Measurements from ENCODE around the gene AFMID. TPM values are rescaled to one million over a fixed set of nuclear protein-coding genes. Genes with fewer than 3 reads are reported as not detected.

The AFMID gene
- total RNA-seq, 1 donor from 2014 or later: 32.3 TPM

DNA sequence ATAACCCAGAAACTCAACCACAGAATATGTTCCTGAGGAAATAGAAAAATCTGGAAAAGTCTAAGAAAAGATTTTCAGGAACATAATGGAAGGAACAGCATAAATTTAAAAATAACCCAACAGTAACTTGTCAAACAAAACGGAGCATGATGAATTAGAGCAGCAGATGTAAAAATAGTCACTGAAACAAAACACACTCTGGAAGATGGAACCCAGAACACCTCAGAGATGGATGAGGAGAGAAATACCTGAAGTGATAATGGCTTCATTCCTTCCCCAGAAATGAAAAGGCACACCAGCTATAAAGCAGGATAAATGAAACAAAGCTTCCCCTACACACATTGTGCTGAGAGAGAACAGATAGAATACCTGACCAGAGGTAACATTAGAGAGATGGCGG, 6.7 kb upstream of the AFMID start:
- Mint-ChIP-seq H3K27ac (no peak overlapping the region), H3K9me3 (no peaks in the 10 kb centered on the region), H3K4me1 (peaks cover 16% of the 10 kb centered on the region), H3K4me3 (no peak overlapping the region), H3K27me3 (ENCODE audit: low read depth) (no peaks in the 10 kb centered on the region), H3K36me3 (peaks cover 22% of the 10 kb centered on the region)
- no peak for DNase-seq (ENCODE audit: low spot score in 2 of 2, unreplicated experiment in 2 of 2)
- TF ChIP-seq, protein P1, sequence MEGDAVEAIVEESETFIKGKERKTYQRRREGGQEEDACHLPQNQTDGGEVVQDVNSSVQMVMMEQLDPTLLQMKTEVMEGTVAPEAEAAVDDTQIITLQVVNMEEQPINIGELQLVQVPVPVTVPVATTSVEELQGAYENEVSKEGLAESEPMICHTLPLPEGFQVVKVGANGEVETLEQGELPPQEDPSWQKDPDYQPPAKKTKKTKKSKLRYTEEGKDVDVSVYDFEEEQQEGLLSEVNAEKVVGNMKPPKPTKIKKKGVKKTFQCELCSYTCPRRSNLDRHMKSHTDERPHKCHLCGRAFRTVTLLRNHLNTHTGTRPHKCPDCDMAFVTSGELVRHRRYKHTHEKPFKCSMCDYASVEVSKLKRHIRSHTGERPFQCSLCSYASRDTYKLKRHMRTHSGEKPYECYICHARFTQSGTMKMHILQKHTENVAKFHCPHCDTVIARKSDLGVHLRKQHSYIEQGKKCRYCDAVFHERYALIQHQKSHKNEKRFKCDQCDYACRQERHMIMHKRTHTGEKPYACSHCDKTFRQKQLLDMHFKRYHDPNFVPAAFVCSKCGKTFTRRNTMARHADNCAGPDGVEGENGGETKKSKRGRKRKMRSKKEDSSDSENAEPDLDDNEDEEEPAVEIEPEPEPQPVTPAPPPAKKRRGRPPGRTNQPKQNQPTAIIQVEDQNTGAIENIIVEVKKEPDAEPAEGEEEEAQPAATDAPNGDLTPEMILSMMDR (IDR thresholded peaks at IDR 0.05; ENCODE audit: unreplicated experiment): no peak

DNA sequence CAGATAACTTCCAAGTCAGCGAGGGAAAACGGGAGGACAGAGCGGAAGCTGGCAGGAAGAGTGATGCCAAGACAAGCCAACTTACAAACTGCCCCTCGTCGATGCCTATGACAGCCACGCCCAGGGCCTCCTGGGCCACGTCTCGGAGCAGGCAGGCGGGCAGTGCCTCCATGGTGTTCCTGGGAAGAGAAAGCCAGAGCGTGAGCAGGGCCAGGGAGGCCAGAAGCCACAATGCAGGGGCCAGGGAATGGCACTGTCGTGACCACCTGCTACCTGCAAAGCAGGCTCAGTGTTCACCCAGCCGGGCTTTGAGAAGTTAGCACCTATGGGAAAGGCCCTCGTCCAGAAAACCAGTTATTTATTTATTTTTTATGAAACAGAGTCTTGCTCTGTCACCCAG, 4.7 kb upstream of the AFMID start:
- TF ChIP-seq, protein P1 (IDR thresholded peaks at IDR 0.05; ENCODE audit: unreplicated experiment): no peak
- Mint-ChIP-seq H3K4me1 (peaks cover 17% of the 10 kb centered on the region), H3K9me3 (no peaks in the 10 kb centered on the region), H3K4me3 (no peak overlapping the region), H3K36me3 (peaks cover 22% of the 10 kb centered on the region), H3K27me3 (ENCODE audit: low read depth) (no peaks in the 10 kb centered on the region), H3K27ac (no peak overlapping the region)
- no peak for DNase-seq (ENCODE audit: low spot score in 2 of 2, unreplicated experiment in 2 of 2)

DNA sequence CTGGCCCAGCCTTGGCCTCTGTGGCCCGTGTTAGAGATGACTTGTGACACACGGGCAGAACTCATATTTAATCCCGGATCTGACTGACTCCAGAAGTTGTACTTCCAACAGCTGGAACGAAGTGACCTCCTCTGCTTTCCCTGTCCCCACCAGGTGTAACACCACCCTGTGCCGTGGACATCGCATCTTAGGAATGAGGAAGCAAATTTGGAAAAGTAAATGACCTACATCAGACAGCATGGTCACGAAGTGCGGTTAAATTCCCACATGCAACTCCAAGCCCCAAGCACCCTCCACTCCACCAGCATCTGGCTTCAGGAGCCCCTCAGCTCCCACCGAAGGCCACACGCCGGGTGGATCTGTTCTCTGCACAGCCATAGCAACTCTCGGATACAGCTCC, 3.2 kb upstream of the AFMID start:
- Mint-ChIP-seq H3K4me3 (no peak overlapping the region), H3K4me1 (peaks cover 20% of the 10 kb centered on the region), H3K36me3 (peaks cover 19% of the 10 kb centered on the region), H3K27me3 (ENCODE audit: low read depth) (no peaks in the 10 kb centered on the region), H3K9me3 (no peaks in the 10 kb centered on the region), H3K27ac (no peak overlapping the region)
- TF ChIP-seq, protein P1 (IDR thresholded peaks at IDR 0.05; ENCODE audit: unreplicated experiment): no peak
- DNase-seq (ENCODE audit: low spot score in 2 of 2, unreplicated experiment in 2 of 2): no peak

DNA sequence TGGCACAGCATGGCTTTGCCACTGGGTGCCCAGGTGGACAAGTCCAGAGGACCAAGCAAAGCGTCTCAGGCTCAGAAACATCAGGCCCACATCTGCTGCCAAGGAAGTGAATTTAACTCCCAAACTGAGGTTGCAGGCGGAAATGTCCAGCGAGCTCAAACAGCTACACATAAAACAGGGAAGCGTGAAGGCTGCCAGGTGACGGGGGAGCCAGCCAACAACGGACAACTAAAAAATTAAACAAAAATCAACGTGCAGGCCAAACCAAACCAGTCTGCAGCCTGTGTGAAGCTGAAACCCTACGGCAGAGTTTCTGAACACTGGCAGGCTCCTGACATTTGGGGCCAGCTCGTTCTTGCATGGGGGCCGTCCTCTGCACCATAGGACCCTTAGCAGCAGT, 2.8 kb upstream of the AFMID start:
- Mint-ChIP-seq H3K4me1 (peaks cover 20% of the 10 kb centered on the region), H3K9me3 (no peaks in the 10 kb centered on the region), H3K27me3 (ENCODE audit: low read depth) (no peaks in the 10 kb centered on the region), H3K4me3 (no peak overlapping the region), H3K27ac (no peak overlapping the region), H3K36me3 (peaks cover 15% of the 10 kb centered on the region)
- TF ChIP-seq, protein P1 (IDR thresholded peaks at IDR 0.05; ENCODE audit: unreplicated experiment): no peak
- no peak for DNase-seq (ENCODE audit: low spot score in 2 of 2, unreplicated experiment in 2 of 2)

DNA sequence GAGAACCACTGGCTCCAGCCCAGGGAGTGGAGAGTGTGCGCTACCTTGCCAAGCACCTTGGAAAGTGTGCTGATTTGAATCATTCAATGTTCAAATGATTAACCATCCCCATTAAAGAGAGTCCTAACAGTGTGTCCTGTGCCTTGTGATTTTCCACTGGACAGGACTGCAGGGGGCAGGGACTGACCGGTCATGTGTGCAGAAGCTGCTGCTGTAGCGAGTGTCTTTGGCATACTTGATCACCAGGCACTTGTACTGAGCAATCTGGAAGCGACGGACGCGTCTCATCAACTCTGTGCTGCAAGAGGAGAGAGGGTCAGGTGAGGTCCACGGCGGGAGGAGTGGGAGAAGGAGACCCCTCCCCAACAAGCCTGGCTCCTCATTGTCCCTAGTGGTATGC, 2.3 kb upstream of the AFMID start:
- no peaks in the 10 kb centered on the region for H3K9me3 Mint-ChIP-seq
- H3K36me3 Mint-ChIP-seq: peaks cover 14% of the 10 kb centered on the region
- TF ChIP-seq, protein P1 (IDR thresholded peaks at IDR 0.05; ENCODE audit: unreplicated experiment): no peak
- peak overlapping the region; percentile 81 for H3K4me3 Mint-ChIP-seq
- no peak for DNase-seq (ENCODE audit: low spot score in 2 of 2, unreplicated experiment in 2 of 2)
- no peak overlapping the region for H3K27ac Mint-ChIP-seq
- H3K4me1 Mint-ChIP-seq: peaks cover 20% of the 10 kb centered on the region
- no peaks in the 10 kb centered on the region for H3K27me3 Mint-ChIP-seq (ENCODE audit: low read depth)
